ENCODE measurements around the gene SCARB1. TPM values are rescaled to one million over a fixed set of nuclear protein-coding genes. Genes with fewer than 3 reads are reported as not detected.

Gene SCARB1
- total and polyA plus RNA-seq, 2 of the 13 experiments (the other 11 are each of a cell fraction or from before 2014, with no cell fraction given): 63.4 to 160 TPM

DNA sequence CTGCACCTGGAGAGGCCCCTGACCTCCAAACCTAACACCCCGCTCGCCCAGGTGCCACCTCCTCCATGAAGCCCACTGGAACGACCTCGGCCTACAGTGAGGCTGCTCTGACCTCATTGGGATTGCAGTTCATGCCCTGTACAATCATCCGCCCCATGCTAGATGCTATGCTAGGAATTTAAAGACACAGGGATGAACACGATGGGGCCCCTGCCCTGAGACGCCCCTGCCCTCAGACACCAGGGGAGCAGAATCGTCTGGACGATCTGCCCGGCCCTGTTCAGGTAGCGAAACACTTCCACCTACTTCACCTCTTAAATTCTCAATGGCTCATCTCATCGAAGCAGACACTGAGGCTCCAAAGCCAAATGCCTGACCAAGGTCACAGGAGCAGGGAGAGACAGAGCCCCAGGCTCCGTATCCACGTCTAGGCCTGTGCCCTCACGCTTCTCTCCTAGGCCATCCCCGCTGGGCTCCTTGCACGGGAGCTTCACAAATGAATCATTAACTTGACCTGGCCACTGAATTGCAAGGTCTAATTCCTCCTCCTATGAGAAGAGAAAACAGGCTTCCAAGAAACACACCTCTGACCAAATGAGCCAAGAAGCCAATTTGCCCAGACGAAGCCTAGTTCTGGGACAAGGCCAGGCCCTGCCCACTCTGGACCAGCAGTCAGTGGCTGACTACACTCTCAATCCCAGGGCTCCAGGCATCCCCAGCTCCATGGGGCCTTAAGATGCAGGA is 35.2 kb downstream of the SCARB1 start (continued):
- no peak for TF ChIP-seq KLF11 (CRISPR knock-in tag; IDR thresholded peaks at IDR 0.05)
- TF ChIP-seq, protein P1, sequence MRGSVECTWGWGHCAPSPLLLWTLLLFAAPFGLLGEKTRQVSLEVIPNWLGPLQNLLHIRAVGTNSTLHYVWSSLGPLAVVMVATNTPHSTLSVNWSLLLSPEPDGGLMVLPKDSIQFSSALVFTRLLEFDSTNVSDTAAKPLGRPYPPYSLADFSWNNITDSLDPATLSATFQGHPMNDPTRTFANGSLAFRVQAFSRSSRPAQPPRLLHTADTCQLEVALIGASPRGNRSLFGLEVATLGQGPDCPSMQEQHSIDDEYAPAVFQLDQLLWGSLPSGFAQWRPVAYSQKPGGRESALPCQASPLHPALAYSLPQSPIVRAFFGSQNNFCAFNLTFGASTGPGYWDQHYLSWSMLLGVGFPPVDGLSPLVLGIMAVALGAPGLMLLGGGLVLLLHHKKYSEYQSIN (CRISPR knock-in tag; IDR thresholded peaks at IDR 0.05; ENCODE audit: borderline replicate concordance): no peak
- TF ChIP-seq ZNF326 (CRISPR knock-in tag; IDR thresholded peaks at IDR 0.05; ENCODE audit: borderline replicate concordance): no peak
- TF ChIP-seq ZNF24 (IDR thresholded peaks at IDR 0.05): no peak
- TF ChIP-seq ZNF839 (CRISPR knock-in tag; IDR thresholded peaks at IDR 0.05; ENCODE audit: borderline replicate concordance): no peak
- no peak for TF ChIP-seq PHF5A (CRISPR knock-in tag; IDR thresholded peaks at IDR 0.05; ENCODE audit: low read depth, unreplicated experiment)
- TF ChIP-seq GATAD2A (CRISPR knock-in tag; IDR thresholded peaks at IDR 0.05): peak; percentile 53; the same call in 1 of the 2 replicates
- TF ChIP-seq MBNL3 (CRISPR knock-in tag; conservative IDR thresholded peaks at IDR 0.05): no peak
- no peak; the same call in 1 of the 2 replicates for TF ChIP-seq GATAD1 (CRISPR knock-in tag; IDR thresholded peaks at IDR 0.05)
- 0 out of 2 replicates have a peak, but pooled peaks have one; percentile 63 for TF ChIP-seq ZNF891 (CRISPR knock-in tag; IDR thresholded peaks at IDR 0.05)
- no peak for TF ChIP-seq MAF1 (CRISPR knock-in tag; IDR thresholded peaks at IDR 0.05; ENCODE audit: borderline replicate concordance)
- TF ChIP-seq, protein P2, sequence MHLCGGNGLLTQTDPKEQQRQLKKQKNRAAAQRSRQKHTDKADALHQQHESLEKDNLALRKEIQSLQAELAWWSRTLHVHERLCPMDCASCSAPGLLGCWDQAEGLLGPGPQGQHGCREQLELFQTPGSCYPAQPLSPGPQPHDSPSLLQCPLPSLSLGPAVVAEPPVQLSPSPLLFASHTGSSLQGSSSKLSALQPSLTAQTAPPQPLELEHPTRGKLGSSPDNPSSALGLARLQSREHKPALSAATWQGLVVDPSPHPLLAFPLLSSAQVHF (CRISPR knock-in tag; IDR thresholded peaks at IDR 0.05): no peak
- TF ChIP-seq ZNF354B (CRISPR knock-in tag; IDR thresholded peaks at IDR 0.05): no peak
- TF ChIP-seq, protein P3, sequence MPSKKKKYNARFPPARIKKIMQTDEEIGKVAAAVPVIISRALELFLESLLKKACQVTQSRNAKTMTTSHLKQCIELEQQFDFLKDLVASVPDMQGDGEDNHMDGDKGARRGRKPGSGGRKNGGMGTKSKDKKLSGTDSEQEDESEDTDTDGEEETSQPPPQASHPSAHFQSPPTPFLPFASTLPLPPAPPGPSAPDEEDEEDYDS (CRISPR knock-in tag; IDR thresholded peaks at IDR 0.05): no peak; the same call in 1 of the 2 replicates
- peak; percentile 29; the same call in 1 of the 2 replicates for TF ChIP-seq POLR2AphosphoS5 (IDR thresholded peaks at IDR 0.05; ENCODE audit: low read depth, low read length)
- TF ChIP-seq JUN (CRISPR knock-in tag; IDR thresholded peaks at IDR 0.05): no peak
- peak; percentile 43 for TF ChIP-seq FOSL2 (CRISPR knock-in tag; IDR thresholded peaks at IDR 0.05)
- no peak for TF ChIP-seq ZNF501 (CRISPR knock-in tag; IDR thresholded peaks at IDR 0.05)
- peak; percentile 66 for TF ChIP-seq MED1 (CRISPR knock-in tag; IDR thresholded peaks at IDR 0.05)
- TF ChIP-seq, protein P4, sequence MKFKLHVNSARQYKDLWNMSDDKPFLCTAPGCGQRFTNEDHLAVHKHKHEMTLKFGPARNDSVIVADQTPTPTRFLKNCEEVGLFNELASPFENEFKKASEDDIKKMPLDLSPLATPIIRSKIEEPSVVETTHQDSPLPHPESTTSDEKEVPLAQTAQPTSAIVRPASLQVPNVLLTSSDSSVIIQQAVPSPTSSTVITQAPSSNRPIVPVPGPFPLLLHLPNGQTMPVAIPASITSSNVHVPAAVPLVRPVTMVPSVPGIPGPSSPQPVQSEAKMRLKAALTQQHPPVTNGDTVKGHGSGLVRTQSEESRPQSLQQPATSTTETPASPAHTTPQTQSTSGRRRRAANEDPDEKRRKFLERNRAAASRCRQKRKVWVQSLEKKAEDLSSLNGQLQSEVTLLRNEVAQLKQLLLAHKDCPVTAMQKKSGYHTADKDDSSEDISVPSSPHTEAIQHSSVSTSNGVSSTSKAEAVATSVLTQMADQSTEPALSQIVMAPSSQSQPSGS (CRISPR knock-in tag; IDR thresholded peaks at IDR 0.05): no peak
- TF ChIP-seq ZFX (CRISPR knock-in tag; IDR thresholded peaks at IDR 0.05; ENCODE audit: low read depth): peak; percentile 94
- TF ChIP-seq ZNF143 (CRISPR knock-in tag; IDR thresholded peaks at IDR 0.05): no peak
- no peak for TF ChIP-seq ZNF224 (CRISPR knock-in tag; IDR thresholded peaks at IDR 0.05)
- no peak for TF ChIP-seq FLYWCH1 (CRISPR knock-in tag; IDR thresholded peaks at IDR 0.05)
- no peak for TF ChIP-seq ZNF629 (CRISPR knock-in tag; conservative IDR thresholded peaks at IDR 0.05)
- TF ChIP-seq CBX5 (CRISPR knock-in tag; IDR thresholded peaks at IDR 0.05; ENCODE audit: borderline replicate concordance): no peak
- no peak for TF ChIP-seq IKZF1 (IDR thresholded peaks at IDR 0.05)
